ENCODE results near the gene RGS16.

DNA sequence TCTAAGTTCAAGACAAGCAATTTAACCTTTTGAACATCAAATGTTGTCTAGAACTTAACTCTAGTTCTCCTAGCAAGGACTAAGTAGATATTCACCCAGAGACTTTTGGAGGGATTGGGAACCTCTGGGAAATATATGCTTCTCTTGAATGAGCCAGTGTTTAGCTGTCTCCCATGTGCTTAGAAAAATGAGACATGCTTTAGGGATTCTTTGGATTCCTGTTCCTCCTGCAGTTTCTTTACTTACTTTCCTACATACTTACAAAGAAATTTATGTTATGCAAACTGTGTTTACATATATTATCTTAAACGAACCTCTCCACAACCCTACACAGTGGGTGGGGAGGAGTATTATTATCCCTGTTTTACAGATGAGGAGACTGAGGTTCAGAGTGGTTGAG is 54.4 kb downstream of the RGS16 start:
- TF ChIP-seq RXRA (IDR thresholded peaks at IDR 0.05): no peak
- no peak for TF ChIP-seq TAF1 (conservative IDR thresholded peaks at IDR 0.05)
- TF ChIP-seq, protein P1, sequence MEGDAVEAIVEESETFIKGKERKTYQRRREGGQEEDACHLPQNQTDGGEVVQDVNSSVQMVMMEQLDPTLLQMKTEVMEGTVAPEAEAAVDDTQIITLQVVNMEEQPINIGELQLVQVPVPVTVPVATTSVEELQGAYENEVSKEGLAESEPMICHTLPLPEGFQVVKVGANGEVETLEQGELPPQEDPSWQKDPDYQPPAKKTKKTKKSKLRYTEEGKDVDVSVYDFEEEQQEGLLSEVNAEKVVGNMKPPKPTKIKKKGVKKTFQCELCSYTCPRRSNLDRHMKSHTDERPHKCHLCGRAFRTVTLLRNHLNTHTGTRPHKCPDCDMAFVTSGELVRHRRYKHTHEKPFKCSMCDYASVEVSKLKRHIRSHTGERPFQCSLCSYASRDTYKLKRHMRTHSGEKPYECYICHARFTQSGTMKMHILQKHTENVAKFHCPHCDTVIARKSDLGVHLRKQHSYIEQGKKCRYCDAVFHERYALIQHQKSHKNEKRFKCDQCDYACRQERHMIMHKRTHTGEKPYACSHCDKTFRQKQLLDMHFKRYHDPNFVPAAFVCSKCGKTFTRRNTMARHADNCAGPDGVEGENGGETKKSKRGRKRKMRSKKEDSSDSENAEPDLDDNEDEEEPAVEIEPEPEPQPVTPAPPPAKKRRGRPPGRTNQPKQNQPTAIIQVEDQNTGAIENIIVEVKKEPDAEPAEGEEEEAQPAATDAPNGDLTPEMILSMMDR (IDR thresholded peaks at IDR 0.05; ENCODE audit: low read depth, low read length, missing input control): no peak
- TF ChIP-seq GABPA (IDR thresholded peaks at IDR 0.05 in 1 of 2, conservative IDR thresholded peaks at IDR 0.05 in 1 of 2): no peak
- no peak for TF ChIP-seq RAD21 (IDR thresholded peaks at IDR 0.05)
- no peak for TF ChIP-seq SP1 (IDR thresholded peaks at IDR 0.05)
